ENCODE measurements around the gene NFATC3. TPM values are rescaled to one million over a fixed set of nuclear protein-coding genes. Genes with fewer than 3 reads are reported as not detected.

The NFATC3 gene
- total and polyA plus RNA-seq, 2 of the 8 experiments (the other 6 are each of a cell fraction or from before 2014, with no cell fraction given) = 17.6 to 34.5 TPM

DNA sequence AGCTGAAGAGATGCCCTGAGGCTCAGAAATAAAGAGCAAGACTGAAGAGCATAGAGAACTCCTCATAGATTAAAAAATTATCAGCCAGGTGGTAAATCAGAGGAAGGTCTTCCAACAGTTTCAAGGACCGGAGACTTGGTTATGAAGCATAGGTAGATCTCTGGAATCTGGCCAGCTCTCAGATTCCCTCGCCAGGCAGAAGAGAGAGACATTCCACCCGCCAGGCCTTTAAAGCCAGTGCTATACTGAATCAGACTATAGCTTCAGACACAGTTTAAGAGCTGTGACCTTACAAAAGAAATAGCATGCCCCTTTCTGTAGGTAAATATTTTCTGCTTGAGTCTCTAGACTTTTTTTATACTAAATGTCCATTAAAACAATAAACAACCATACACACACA is 70.3 kb downstream of the NFATC3 start:
- no peak for FAIRE-seq
- peaks cover 0 to 1% of the 10 kb centered on the region in 2 experiments for H4K20me1 ChIP-seq (replicated peaks in 1 of 2; ENCODE audit: control insufficient read depth in 1 of 2, insufficient read depth in 2 of 2, low read length in 2 of 2)
- no peak overlapping the region for H3K27ac ChIP-seq (ENCODE audit: low read depth, low read length)
- H3K14ac ChIP-seq (ENCODE audit: insufficient read length) = no peak overlapping the region
- TF ChIP-seq SIRT6 (IDR thresholded peaks at IDR 0.05; ENCODE audit: low read length) = no peak
- no peak for TF ChIP-seq CHD1 (IDR thresholded peaks at IDR 0.05; ENCODE audit: low read depth, low read length)
- no peak for TF ChIP-seq POLR2AphosphoS5 (IDR thresholded peaks at IDR 0.05; ENCODE audit: low read depth, low read length)
- H3K79me2 ChIP-seq (ENCODE audit: control insufficient read depth in 1 of 2, insufficient read depth in 2 of 2, low read length in 2 of 2) = no peaks in the 10 kb centered on the region
- no peak overlapping the region for H2BK120ac ChIP-seq (replicated peaks; ENCODE audit: low read depth, low read length)
- ChIA-PET POLR2A (ENCODE audit: partially characterized antibody) (interaction anchor here (0.6 kb wide), 1 partner anchor 35 kb away, joined by 3 read pairs; no protein-coding TSS in a partner anchor), CTCF (ENCODE audit: partially characterized antibody) (interaction anchor here (0.7 kb wide), 1 partner anchor 62 kb away, joined by 4 read pairs; no protein-coding TSS in a partner anchor)
- 95% methylated on average over 3 of the region's 3 CpGs; no CpG with 5 or more reads in 1 of the 2 experiments for WGBS, 2 experiments (ENCODE audit: extremely low coverage in 1 of 2, insufficient coverage in 1 of 2, insufficient read length in 1 of 2, insufficient replicate concordance in 2 of 2, low coverage in 1 of 2, low lambda C conversion rate in 2 of 2, missing lambda C conversion rate in 1 of 2)
- no peak overlapping the region for H3K4me2 ChIP-seq (ENCODE audit: insufficient read depth in 1 of 2, low read depth in 2 of 2, low read length in 2 of 2)
- H4K91ac ChIP-seq (replicated peaks; ENCODE audit: insufficient read length, low read length) = no peak overlapping the region
- no peak overlapping the region for H3K9ac ChIP-seq (replicated peaks in 1 of 4; ENCODE audit: extremely low read depth in 1 of 4, low read depth in 3 of 4, low read length in 3 of 4)
- no peak overlapping the region for H3K23ac ChIP-seq (ENCODE audit: insufficient read length)
- no peak overlapping the region for H2AFZ ChIP-seq (ENCODE audit: low read length)
- no peak overlapping the region for H3K4ac ChIP-seq (replicated peaks; ENCODE audit: insufficient read length, low read depth, low read length)
- H2BK5ac ChIP-seq (ENCODE audit: low read depth, low read length) = no peak overlapping the region
- no peak overlapping the region for H3K4me3 ChIP-seq (ENCODE audit: extremely low read depth in 1 of 4, insufficient read depth in 2 of 4, low read depth in 3 of 4, low read length in 4 of 4)
- H3K4me1 ChIP-seq (replicated peaks in 1 of 4; ENCODE audit: control insufficient read depth in 3 of 4, insufficient read depth in 4 of 4, low read length in 3 of 4) = no peaks in the 10 kb centered on the region
- peaks cover 0 to 5% (median 0%) of the 10 kb centered on the region in 4 experiments; a peak in 5 of 8 replicates for H3K36me3 ChIP-seq (ENCODE audit: control insufficient read depth in 2 of 4, insufficient read depth in 4 of 4, low read length in 3 of 4)
- no peak overlapping the region for H2BK12ac ChIP-seq (ENCODE audit: low read depth, low read length)
- no peak overlapping the region for H2BK15ac ChIP-seq (ENCODE audit: low read length)
- H2BK20ac ChIP-seq (ENCODE audit: low read length) = no peak overlapping the region
- no peak overlapping the region for H4K8ac ChIP-seq (ENCODE audit: extremely low read depth, insufficient read depth, low read length)
- no peak for DNase-seq (ENCODE audit: low read depth in 1 of 2, low spot score in 2 of 2)
- no peak overlapping the region for H4K5ac ChIP-seq (ENCODE audit: insufficient read length, low read depth, low read length)
- no peaks in the 10 kb centered on the region for H3K9me3 ChIP-seq (ENCODE audit: insufficient read depth in 2 of 2, low read depth in 1 of 2, low read length in 1 of 2)
- H2AK5ac ChIP-seq (ENCODE audit: low read depth, low read length) = no peak overlapping the region
- H3K27me3 ChIP-seq (replicated peaks in 1 of 4; ENCODE audit: control insufficient read depth in 3 of 4, extremely low read depth in 1 of 4, insufficient read depth in 3 of 4, low read length in 3 of 4) = no peaks in the 10 kb centered on the region
- no peak overlapping the region for H3K18ac ChIP-seq (ENCODE audit: extremely low read depth, low read length)
- H3K56ac ChIP-seq (replicated peaks; ENCODE audit: insufficient read length, low read depth, low read length) = no peak overlapping the region
- H3K79me1 ChIP-seq (ENCODE audit: low read depth, low read length) = no peaks in the 10 kb centered on the region
- no peaks in the 10 kb centered on the region for H3K23me2 ChIP-seq (ENCODE audit: low read depth, low read length)

Measured in H1 (cell line).